SU-DHL-6 (cell line): ENCODE measurements around the gene FNTB.

Experiments used
- H2AFZ ChIP-seq: fragments of 200-600 bp; sonication (generic); 2 replicates; pipeline ENCODE4 v1.6.1; 2014; ENCODE audit warnings: low read depth, mild to moderate bottlenecking, moderate library complexity, mixed read lengths, antibody characterized with exemption, low read length; ENCODE audit not compliant: severe bottlenecking
- H3F3A ChIP-seq: fragments of 200-600 bp; shearing (Covaris generic); 2 replicates; pipeline ENCODE4 v1.6.0; 2016; ENCODE audit warnings: antibody characterized with exemption, mild to moderate bottlenecking; ENCODE audit not compliant: insufficient read depth
- H3K27ac ChIP-seq: fragments of 200-600 bp; sonication (generic); 2 replicates; pipeline ENCODE4 v1.5.1; 2016; ENCODE audit warnings: low read depth, mild to moderate bottlenecking, low read length, moderate library complexity, mixed read lengths
- H3K27me3 ChIP-seq: fragments of 200-600 bp; sonication (generic), shearing (Covaris generic); 2 replicates; pipeline ENCODE4 v1.6.0; 2014; ENCODE audit warnings: mild to moderate bottlenecking, low read length
- H3K36me3 ChIP-seq: fragments of 200-600 bp; sonication (generic); 2 replicates; pipeline ENCODE4 v1.6.1; 2014; ENCODE audit warnings: mild to moderate bottlenecking, low read length, mixed read lengths
- H3K4me2 ChIP-seq: fragments of 300-600, 200-600 bp; shearing (Covaris generic), sonication (generic); 2 replicates; pipeline ENCODE4 v1.6.0; 2014; ENCODE audit warnings: low read length, low read depth, mild to moderate bottlenecking; ENCODE audit not compliant: poor library complexity, severe bottlenecking
- H3K4me3 ChIP-seq: fragments of 200-600 bp; sonication (generic); 2 replicates; pipeline ENCODE4 v1.5.1; 2014; ENCODE audit warnings: antibody characterized with exemption, low read length, mild to moderate bottlenecking, mixed read lengths; ENCODE audit not compliant: insufficient read depth, poor library complexity, severe bottlenecking
- H3K79me2 ChIP-seq: fragments of 200-600 bp; sonication (generic); 2 replicates; pipeline ENCODE4 v1.6.1; 2014; ENCODE audit warnings: mild to moderate bottlenecking, low read length, moderate library complexity; ENCODE audit not compliant: insufficient read depth
- H3K9ac ChIP-seq: fragments of 200-600 bp; sonication (generic); 2 replicates; pipeline ENCODE4 v1.7.0; 2014; ENCODE audit warnings: mild to moderate bottlenecking, low read length
- H3K9me2 ChIP-seq: fragments of 200-600 bp; sonication (generic); replicated peaks from 2 replicates; pipeline ENCODE4 v1.6.1; 2014; ENCODE audit warnings: low read length; ENCODE audit not compliant: insufficient read depth
- H3K9me3 ChIP-seq: fragments of 200-600 bp; sonication (generic); 2 replicates; pipeline ENCODE4 v1.6.1; 2014; ENCODE audit warnings: low read length, mixed read lengths; ENCODE audit not compliant: insufficient read depth
- H4K20me1 ChIP-seq: fragments of 200-600 bp; sonication (generic); 2 replicates; pipeline ENCODE4 v1.6.1; 2014; ENCODE audit warnings: low read depth, mild to moderate bottlenecking, antibody characterized with exemption, low read length, moderate library complexity, mixed read lengths
- CTCF ChIP-seq: fragments of 200-600 bp; sonication (generic); IDR thresholded peaks from one replicate; pipeline ENCODE4 v1.5.1; 2017; ENCODE audit warnings: antibody characterized with exemption, mild to moderate bottlenecking, low read length, moderate library complexity; ENCODE audit not compliant: insufficient read depth, poor library complexity, severe bottlenecking
- EZH2phosphoT487 ChIP-seq: fragments of 200-600 bp; sonication (generic), shearing (Covaris generic); conservative IDR thresholded peaks from 2 replicates; pipeline ENCODE4 v1.6.1; 2018; ENCODE audit warnings: mild to moderate bottlenecking, antibody characterized with exemption, low read length, moderate library complexity, mixed read lengths

FNTB gene

DNA sequence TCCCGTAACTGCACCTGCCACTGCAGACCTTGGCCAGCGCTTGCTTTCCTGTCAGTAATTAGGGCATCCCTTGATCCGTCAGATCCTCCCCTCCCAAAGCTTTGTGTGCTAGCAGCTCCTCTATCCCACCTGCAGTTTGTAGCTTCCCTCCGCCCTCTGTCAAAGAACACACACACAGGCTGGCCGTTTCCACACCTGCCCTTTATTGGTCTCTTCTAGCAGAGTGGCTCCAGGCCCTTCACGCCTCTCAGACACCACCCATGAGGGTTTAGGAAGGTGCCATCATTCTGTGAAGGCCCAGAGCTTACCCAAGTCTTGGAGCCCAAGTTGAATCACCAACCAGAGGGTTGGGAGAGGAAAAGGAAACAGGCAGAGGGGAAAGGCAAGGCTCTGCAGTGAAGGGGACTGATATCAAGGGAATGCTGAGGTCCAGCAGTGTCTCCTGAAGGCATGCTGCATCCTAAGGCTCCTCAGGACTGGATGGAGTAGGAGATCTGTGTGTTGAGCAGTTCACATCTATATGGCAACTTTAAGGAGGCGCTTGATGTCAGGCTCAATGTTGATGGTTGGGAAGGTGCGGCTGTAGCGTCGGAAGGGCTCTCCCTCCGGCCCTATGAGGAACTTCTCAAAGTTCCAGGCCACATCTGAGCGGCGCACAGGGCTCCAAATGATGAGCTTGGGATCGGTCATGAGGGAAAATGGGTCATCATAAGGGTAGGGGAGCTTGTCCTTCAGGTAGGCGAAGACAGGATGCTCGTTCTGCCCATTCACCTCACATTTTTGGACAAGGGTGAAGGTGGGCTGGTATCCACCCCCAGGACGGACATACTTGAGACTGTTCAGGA is 47.5 kb upstream of the FNTB start:
- Histone ChIP-seq H3K9me2 (no peaks in the 10 kb centered on the region), H4K20me1 (no peaks in the 10 kb centered on the region), H3K9me3 (no peaks in the 10 kb centered on the region), H3K27me3 (no peaks in the 10 kb centered on the region), H3F3A (no peaks in the 10 kb centered on the region), H3K4me2 (no peak overlapping the region), H2AFZ (no peak overlapping the region), H3K79me2 (no peaks in the 10 kb centered on the region), H3K36me3 (no peaks in the 10 kb centered on the region; the same call in 1 of the 2 replicates), H3K4me3 (no peak overlapping the region), H3K27ac (no peak overlapping the region), H3K9ac (no peak overlapping the region)
- no peak for TF ChIP-seq CTCF
- no peak for TF ChIP-seq EZH2phosphoT487

DNA sequence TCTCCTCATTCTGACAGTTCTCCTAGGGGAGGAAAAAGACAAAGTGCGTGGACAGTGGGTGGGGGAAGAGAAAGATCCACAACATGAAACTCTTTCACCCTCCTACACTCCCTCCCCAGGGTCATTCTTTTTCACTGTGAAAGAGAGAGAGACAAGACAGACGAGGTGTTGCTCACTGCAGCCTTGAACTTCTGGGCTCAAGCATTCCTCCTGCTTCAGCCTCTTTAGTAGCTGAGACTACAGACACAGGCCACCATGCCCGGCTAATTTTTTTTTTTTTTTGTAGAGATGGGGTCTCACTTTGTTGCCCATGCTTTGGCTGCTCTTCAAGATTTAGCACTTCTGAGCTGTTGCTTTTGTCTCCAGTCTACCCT is 46.9 kb upstream of the FNTB start:
- Histone ChIP-seq H3K9me2 (no peaks in the 10 kb centered on the region), H3K36me3 (no peaks in the 10 kb centered on the region), H4K20me1 (no peaks in the 10 kb centered on the region), H3K79me2 (no peaks in the 10 kb centered on the region), H3K4me2 (no peak overlapping the region), H2AFZ (no peak overlapping the region), H3K9me3 (no peaks in the 10 kb centered on the region), H3K4me3 (no peak overlapping the region), H3K9ac (no peak overlapping the region), H3K27me3 (no peaks in the 10 kb centered on the region), H3F3A (no peaks in the 10 kb centered on the region), H3K27ac (no peak overlapping the region)
- TF ChIP-seq CTCF: no peak
- TF ChIP-seq EZH2phosphoT487: no peak

DNA sequence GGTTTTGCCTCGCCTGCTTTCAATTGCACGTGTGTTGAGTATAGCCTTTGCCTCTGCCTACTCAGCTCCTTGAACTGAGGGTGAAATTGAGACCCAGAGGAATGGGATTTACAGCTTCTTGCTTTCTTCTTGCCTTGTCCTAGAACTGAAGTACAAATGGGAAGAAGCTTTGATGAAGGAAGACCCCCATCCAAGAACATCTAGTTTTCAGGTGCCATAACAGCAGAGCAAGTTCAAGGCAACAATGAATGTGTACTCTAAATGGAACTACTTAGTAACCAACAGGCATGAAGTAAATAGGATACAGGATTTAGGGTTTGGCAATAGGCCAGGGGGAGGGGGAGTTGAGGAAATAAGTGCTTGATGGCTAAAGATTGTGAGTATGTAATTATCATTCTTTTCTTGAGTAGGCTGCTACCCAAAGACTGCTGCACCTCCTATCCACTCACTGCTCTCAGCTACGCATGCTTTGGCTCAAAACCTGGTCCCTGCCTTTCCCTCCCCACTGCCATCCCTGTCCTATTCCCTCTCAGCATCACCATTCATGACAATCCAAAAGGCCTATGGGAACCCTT is 46.3 kb upstream of the FNTB start:
- H4K20me1 ChIP-seq: no peaks in the 10 kb centered on the region
- no peak overlapping the region for H3K9ac ChIP-seq
- H3K9me2 ChIP-seq: no peaks in the 10 kb centered on the region
- no peaks in the 10 kb centered on the region for H3K36me3 ChIP-seq
- H3K4me3 ChIP-seq: no peak overlapping the region
- H3F3A ChIP-seq: no peaks in the 10 kb centered on the region
- H3K4me2 ChIP-seq: no peak overlapping the region
- H3K27me3 ChIP-seq: no peaks in the 10 kb centered on the region
- TF ChIP-seq CTCF (no peak), EZH2phosphoT487 (no peak)
- no peaks in the 10 kb centered on the region for H3K79me2 ChIP-seq
- no peak overlapping the region for H2AFZ ChIP-seq
- no peaks in the 10 kb centered on the region for H3K9me3 ChIP-seq
- H3K27ac ChIP-seq: no peak overlapping the region
